Measurements from ENCODE around the gene KCNS3.
A peak's percentile ranks its signal among the peaks of the same experiment; 100 is the strongest.

KCNS3 gene

DNA sequence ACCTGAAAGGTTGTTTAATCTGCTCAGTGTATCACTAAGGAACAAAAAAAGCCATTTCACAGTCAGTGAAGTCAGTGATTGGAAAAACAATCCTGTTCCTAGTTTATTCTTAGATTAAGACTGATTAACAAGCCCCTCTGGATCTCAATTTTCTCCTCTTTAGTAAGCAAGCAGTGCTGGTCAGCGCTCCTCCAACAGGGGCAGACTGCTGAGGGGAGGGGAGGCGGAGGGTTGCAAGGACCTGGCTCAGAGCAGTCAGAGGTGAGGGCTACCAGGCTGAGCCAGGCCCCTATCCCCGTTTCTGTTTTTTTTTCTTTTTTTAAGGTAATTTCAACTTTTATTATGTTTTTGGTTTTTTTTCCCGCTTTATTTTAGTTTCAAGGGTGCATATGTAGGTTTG, 24.7 kb upstream of the KCNS3 start:
- no peaks in the 10 kb centered on the region for H3K36me3 ChIP-seq (ENCODE audit: control insufficient read depth, insufficient read depth, low read length)

DNA sequence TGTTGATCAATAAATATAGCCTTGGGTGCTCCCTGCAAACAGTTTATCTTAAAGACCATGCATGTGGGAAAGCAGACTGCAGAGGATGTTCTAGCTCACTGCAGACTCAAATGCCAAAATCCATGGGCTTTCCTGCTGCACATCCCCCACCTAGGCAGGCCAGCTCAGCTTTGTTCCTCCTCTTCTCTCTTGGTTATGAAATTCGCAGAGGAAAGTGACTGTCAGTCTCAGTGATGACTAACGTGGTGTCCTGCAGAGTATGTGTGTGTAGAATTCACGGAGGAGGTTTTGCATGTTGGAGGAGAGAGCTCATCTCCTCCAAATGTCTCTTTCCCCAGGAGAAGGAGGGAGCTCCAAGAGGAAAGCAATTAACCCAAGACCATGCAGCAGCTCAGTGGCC, 21.4 kb upstream of the KCNS3 start:
- H3K4me1 ChIP-seq (ENCODE audit: control insufficient read depth, insufficient read depth, low read length) = no peaks in the 10 kb centered on the region
- H3K4me3 ChIP-seq (ENCODE audit: low read length) = no peak overlapping the region
- no peak overlapping the region for H3K9ac ChIP-seq (ENCODE audit: low read length)
- no peaks in the 10 kb centered on the region for H3K36me3 ChIP-seq (ENCODE audit: control insufficient read depth, insufficient read depth, low read length)
- no peaks in the 10 kb centered on the region for H3K9me3 ChIP-seq (ENCODE audit: control insufficient read depth, low read length)
- no peaks in the 10 kb centered on the region for H3K27me3 ChIP-seq (ENCODE audit: control insufficient read depth, insufficient read depth, low read length)

More for the DNA sequence above, 24.7 kb upstream of the KCNS3 start:
- H3K9ac ChIP-seq (ENCODE audit: low read length) = no peak overlapping the region
- H3K9me3 ChIP-seq (ENCODE audit: control insufficient read depth, low read length) = no peaks in the 10 kb centered on the region
- H3K27me3 ChIP-seq (ENCODE audit: control insufficient read depth, insufficient read depth, low read length) = no peaks in the 10 kb centered on the region
- H3K4me1 ChIP-seq (ENCODE audit: control insufficient read depth, insufficient read depth, low read length) = no peaks in the 10 kb centered on the region
- H3K4me3 ChIP-seq (ENCODE audit: low read length) = no peak overlapping the region

DNA sequence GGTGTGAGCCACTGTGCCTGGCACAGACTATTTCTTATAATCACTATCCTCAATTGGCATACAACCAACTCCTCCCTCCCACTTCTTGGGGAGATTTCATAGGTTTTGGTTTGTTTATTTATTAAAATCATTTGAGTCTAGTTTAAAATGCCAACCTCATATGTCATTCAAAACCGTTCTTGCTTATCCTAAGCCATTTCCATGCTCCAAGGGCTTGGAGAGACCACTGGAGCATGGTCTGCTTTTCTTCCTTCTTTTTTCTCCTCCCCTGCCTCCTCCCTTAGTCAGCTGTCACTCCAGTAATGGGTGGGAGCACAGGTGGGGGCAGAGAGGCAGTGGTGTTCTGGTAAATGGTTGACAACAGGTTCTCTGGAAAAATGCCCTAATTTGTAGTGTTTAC, 20.4 kb upstream of the KCNS3 start:
- Histone ChIP-seq H3K9me3 (ENCODE audit: control insufficient read depth, low read length) (no peaks in the 10 kb centered on the region), H3K27me3 (ENCODE audit: control insufficient read depth, insufficient read depth, low read length) (no peaks in the 10 kb centered on the region), H3K9ac (ENCODE audit: low read length) (no peak overlapping the region), H3K36me3 (ENCODE audit: control insufficient read depth, insufficient read depth, low read length) (no peaks in the 10 kb centered on the region), H3K4me1 (ENCODE audit: control insufficient read depth, insufficient read depth, low read length) (no peaks in the 10 kb centered on the region), H3K4me3 (ENCODE audit: low read length) (no peak overlapping the region)

DNA sequence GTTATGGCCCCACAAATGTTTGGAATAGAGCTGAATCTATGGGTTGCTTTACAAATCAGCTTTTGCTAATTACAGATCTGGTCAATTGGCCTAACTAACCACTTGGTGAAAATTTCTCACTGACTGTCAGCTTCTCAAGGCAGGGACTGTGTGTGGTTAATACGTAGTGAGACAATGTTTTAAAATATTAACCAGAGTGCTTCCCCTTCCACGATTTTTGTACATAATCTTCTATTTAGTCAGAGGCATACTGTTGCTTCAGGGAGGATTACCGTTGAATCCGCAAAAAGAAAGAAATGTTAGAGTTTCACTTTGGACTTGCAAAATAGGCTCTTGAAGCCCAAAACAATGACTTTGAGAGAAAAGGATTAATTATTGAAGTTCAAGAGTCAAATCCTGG, 14.9 kb upstream of the KCNS3 start:
- H3K9ac ChIP-seq (ENCODE audit: low read length) = no peak overlapping the region
- H3K9me3 ChIP-seq (ENCODE audit: control insufficient read depth, low read length) = no peaks in the 10 kb centered on the region
- H3K4me1 ChIP-seq (ENCODE audit: control insufficient read depth, insufficient read depth, low read length) = no peaks in the 10 kb centered on the region
- H3K4me3 ChIP-seq (ENCODE audit: low read length) = no peak overlapping the region
- no peaks in the 10 kb centered on the region for H3K36me3 ChIP-seq (ENCODE audit: control insufficient read depth, insufficient read depth, low read length)
- H3K27me3 ChIP-seq (ENCODE audit: control insufficient read depth, insufficient read depth, low read length) = no peaks in the 10 kb centered on the region

DNA sequence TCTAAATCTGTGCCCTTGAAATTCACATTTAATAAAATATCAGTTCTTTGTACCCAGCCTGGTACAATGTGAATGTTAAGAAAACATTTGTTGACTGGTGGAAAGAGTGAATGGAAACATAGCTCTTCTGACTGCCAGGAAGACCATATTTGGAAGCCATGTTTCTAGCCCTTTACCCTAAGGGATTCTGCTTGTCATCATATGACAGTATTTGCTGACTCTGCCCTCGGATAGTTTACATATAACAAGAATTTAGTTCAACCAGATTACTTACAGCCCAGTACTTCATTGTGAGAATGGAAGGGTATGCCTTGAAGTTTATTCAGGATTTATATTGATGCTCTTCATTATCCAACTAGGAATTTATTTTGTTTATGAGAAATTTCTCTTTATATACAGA, 13.8 kb upstream of the KCNS3 start:
- Histone ChIP-seq H3K4me3 (ENCODE audit: low read length) (no peak overlapping the region), H3K9me3 (ENCODE audit: control insufficient read depth, low read length) (no peaks in the 10 kb centered on the region), H3K27me3 (ENCODE audit: control insufficient read depth, insufficient read depth, low read length) (no peaks in the 10 kb centered on the region), H3K9ac (ENCODE audit: low read length) (no peak overlapping the region), H3K4me1 (ENCODE audit: control insufficient read depth, insufficient read depth, low read length) (no peaks in the 10 kb centered on the region), H3K36me3 (ENCODE audit: control insufficient read depth, insufficient read depth, low read length) (no peaks in the 10 kb centered on the region)

DNA sequence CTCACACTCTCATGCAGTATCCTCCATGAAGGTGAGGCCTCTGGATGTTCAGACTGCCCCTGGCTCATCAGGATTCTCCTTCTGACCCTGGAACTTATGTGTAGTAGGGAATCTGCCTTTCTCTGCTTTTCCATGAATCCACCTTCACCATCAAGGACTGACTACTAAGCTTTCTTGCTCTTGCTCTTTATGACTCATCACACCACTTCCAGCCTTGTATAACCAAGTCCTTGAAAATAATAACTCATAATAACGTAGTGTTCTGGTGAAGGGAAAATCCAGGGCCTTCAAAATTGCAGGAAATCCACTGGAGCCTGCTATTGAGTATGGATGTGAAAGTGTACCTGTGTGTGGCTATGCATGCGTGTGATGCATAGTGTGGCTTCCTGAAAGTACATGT, 11.3 kb upstream of the KCNS3 start:
- Histone ChIP-seq H3K9ac (ENCODE audit: low read length) (no peak overlapping the region), H3K9me3 (ENCODE audit: control insufficient read depth, low read length) (no peaks in the 10 kb centered on the region), H3K4me1 (ENCODE audit: control insufficient read depth, insufficient read depth, low read length) (no peaks in the 10 kb centered on the region), H3K27me3 (ENCODE audit: control insufficient read depth, insufficient read depth, low read length) (no peaks in the 10 kb centered on the region), H3K4me3 (ENCODE audit: low read length) (no peak overlapping the region), H3K36me3 (ENCODE audit: control insufficient read depth, insufficient read depth, low read length) (no peaks in the 10 kb centered on the region)

DNA sequence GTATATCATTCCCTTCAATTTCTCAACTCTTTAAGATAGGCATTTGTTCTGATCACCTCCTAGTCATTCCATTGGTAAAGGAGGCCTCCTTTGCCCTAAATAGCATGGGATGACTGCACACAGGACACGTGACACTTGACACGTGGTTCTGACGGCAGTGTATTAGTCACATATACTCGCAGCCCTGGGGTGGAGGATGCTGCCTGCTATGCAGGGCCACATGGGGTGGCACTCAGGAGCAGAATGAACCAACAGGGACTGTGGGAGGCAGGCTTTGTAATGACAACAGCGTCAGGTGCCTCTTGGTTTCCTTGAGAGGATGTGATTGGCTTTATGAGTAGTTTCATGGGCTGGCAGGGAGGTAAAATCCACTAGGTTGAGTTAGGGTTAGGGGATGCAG, 9.3 kb upstream of the KCNS3 start:
- Histone ChIP-seq H3K36me3 (ENCODE audit: control insufficient read depth, insufficient read depth, low read length) (no peaks in the 10 kb centered on the region), H3K4me1 (ENCODE audit: control insufficient read depth, insufficient read depth, low read length) (no peaks in the 10 kb centered on the region), H3K9ac (ENCODE audit: low read length) (no peak overlapping the region), H3K9me3 (ENCODE audit: control insufficient read depth, low read length) (no peaks in the 10 kb centered on the region), H3K4me3 (ENCODE audit: low read length) (no peak overlapping the region), H3K27me3 (ENCODE audit: control insufficient read depth, insufficient read depth, low read length) (no peaks in the 10 kb centered on the region)

DNA sequence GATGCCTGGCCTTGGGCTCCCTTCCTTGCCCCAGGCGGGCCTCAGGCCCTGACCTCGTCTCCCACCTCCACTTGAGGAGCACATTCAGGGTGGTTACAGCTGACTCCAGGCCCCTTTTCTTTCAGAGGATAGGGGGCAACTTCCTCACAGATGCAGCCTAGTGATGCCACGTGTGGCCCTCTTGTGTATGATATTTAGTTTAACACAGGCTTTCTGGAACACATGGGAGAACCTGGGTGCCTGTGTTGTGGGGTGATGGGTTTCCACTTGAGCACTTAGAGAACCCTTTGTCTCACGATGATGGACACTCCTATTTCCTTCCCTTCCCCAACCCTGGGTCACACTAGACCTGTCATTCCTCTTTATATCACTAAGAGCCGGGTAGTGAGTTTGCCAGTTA, 6.8 kb upstream of the KCNS3 start:
- Histone ChIP-seq H3K4me1 (ENCODE audit: control insufficient read depth, insufficient read depth, low read length) (no peaks in the 10 kb centered on the region), H3K4me3 (ENCODE audit: low read length) (no peak overlapping the region), H3K27me3 (ENCODE audit: control insufficient read depth, insufficient read depth, low read length) (peaks cover 6% of the 10 kb centered on the region), H3K9me3 (ENCODE audit: control insufficient read depth, low read length) (no peaks in the 10 kb centered on the region), H3K36me3 (ENCODE audit: control insufficient read depth, insufficient read depth, low read length) (no peaks in the 10 kb centered on the region), H3K9ac (ENCODE audit: low read length) (no peak overlapping the region)

DNA sequence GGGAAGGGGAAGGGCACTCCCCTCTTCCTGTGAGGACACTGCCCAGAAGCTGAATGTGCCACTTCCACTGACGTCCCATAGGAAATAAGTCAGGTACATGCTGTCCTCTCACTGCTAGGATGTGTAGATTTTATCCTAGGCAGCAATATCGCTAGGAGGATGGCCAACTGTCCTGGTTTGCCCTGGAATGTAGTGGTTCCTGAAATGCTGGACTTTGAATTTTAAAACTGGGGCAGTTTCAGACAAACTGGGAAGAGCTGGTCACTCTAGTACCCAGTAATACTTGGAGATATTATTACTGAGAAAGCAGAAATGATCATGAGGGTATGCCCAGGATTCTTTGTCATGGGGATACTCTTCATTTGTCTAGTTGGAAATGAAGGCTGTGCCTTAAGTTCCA, 5.4 kb upstream of the KCNS3 start:
- H3K9ac ChIP-seq (ENCODE audit: low read length) = no peak overlapping the region
- peaks cover 18% of the 10 kb centered on the region for H3K27me3 ChIP-seq (ENCODE audit: control insufficient read depth, insufficient read depth, low read length)
- H3K9me3 ChIP-seq (ENCODE audit: control insufficient read depth, low read length) = no peaks in the 10 kb centered on the region
- H3K4me1 ChIP-seq (ENCODE audit: control insufficient read depth, insufficient read depth, low read length) = no peaks in the 10 kb centered on the region
- no peaks in the 10 kb centered on the region for H3K36me3 ChIP-seq (ENCODE audit: control insufficient read depth, insufficient read depth, low read length)
- no peak overlapping the region for H3K4me3 ChIP-seq (ENCODE audit: low read length)

DNA sequence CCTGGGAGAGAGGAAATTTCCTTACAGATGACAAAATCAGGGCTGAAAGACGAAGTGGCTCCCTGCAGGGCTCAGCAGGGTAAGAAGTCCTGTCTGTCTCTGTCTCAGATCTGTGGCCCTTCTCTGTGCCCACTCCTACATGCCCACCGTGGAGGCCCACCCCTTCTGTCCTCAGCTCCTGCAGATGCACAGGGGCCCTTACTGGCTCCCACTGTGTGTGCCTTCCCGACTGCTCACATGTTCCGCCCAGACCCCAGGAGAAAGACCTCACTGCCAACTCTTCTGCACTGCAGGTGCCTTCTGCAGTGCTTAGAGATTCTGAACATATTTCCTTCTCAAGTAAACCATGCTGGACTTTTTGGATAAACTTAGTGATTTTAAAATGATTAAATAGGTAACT, 1.9 kb upstream of the KCNS3 start:
- H3K4me3 ChIP-seq (ENCODE audit: low read length) = no peak overlapping the region
- no peaks in the 10 kb centered on the region for H3K9me3 ChIP-seq (ENCODE audit: control insufficient read depth, low read length)
- H3K4me1 ChIP-seq (ENCODE audit: control insufficient read depth, insufficient read depth, low read length) = peaks cover 8% of the 10 kb centered on the region
- peaks cover 38% of the 10 kb centered on the region for H3K27me3 ChIP-seq (ENCODE audit: control insufficient read depth, insufficient read depth, low read length)
- no peak overlapping the region for H3K9ac ChIP-seq (ENCODE audit: low read length)
- no peaks in the 10 kb centered on the region for H3K36me3 ChIP-seq (ENCODE audit: control insufficient read depth, insufficient read depth, low read length)

DNA sequence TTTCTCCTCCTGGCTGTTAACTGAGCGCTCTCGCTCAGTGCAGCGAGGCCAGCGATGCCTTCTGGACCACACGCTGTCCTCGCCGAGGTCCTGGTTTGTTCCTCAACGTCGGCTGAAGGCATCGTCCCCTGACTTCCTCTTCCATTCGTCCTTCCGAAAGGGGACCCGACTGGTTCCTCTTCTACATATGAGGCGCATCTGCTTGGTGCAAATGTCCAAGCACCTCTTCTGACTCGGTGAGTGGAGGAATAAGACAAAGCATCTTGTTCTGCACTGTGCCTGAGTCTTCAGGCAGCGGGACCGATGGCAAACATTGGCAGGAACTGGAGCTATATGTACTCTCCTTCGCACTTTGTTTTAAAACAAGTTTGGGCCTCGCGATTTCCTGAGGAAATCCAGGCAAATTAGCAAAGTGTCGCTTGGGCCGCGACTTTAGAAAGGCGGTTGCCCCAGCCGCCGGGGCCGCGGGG, 621 bp upstream of the KCNS3 start:
- peaks cover 8% of the 10 kb centered on the region for H3K4me1 ChIP-seq (ENCODE audit: control insufficient read depth, insufficient read depth, low read length)
- H3K36me3 ChIP-seq (ENCODE audit: control insufficient read depth, insufficient read depth, low read length) = no peaks in the 10 kb centered on the region
- peak overlapping the region; percentile 13 for H3K9ac ChIP-seq (ENCODE audit: low read length)
- no peak overlapping the region for H3K4me3 ChIP-seq (ENCODE audit: low read length)
- peaks cover 38% of the 10 kb centered on the region for H3K27me3 ChIP-seq (ENCODE audit: control insufficient read depth, insufficient read depth, low read length)
- H3K9me3 ChIP-seq (ENCODE audit: control insufficient read depth, low read length) = no peaks in the 10 kb centered on the region

DNA sequence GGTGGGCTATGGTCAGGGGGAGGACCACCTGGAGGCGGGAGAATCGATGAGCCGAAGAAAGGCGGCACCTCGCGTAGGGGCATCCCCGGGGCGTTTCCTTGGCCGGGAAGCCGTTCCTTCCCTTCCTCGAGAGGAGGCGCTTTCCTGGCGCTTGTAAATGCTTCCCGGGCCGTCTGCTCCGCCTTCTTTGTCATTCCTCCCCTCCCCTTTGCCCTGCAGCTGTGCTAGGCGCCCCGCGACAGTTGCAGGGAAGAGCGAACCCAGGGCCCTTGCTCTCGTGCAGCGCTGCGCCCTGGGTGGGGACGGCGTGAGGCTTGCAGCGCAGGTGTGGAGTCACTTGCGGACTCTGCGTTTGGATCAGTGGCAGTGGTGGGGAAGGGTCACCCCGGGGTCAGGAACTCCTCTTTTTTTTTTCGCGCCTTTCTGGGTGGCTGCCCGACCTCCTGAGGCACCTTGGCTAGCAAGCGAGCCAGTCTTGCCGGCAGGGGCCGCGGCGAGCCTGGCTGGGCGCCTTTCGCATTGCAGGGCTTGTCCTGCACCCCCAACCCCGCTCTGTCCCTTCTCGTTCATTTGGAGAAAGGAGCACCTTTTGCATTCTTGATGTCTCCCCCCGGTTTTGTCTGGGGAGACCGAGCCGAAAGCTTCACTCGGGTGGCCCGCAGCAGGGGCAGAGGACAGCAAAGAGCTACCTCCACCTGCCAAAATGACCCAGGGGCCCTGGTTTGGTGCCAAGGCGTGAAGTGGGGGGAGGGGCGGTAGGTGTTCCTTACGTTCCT, 858 bp downstream of the KCNS3 start:
- no peaks in the 10 kb centered on the region for H3K9me3 ChIP-seq (ENCODE audit: control insufficient read depth, low read length)
- H3K27me3 ChIP-seq (ENCODE audit: control insufficient read depth, insufficient read depth, low read length) = peaks cover 38% of the 10 kb centered on the region
- peak overlapping the region; percentile 46 for H3K4me3 ChIP-seq (ENCODE audit: low read length)
- H3K9ac ChIP-seq (ENCODE audit: low read length) = peak overlapping the region; percentile 10
- no peaks in the 10 kb centered on the region for H3K36me3 ChIP-seq (ENCODE audit: control insufficient read depth, insufficient read depth, low read length)
- H3K4me1 ChIP-seq (ENCODE audit: control insufficient read depth, insufficient read depth, low read length) = peaks cover 8% of the 10 kb centered on the region

DNA sequence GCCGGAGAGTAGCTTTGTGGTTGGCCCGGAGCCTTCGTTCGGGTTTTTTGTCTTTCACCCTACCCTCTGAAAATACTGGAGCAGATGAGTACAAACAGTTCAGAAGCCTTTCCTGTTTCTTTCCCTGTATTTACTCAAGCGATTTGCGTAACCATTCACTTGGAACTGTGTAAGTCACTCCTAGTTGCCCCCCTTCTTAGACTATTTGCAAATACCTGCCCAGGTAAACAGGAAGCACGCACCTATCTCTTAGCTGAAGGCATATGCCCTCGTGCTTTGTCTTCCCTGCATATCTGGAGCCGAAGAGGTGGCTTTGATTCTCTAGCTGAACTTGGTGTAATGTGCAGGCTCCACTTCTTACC, 1.4 kb downstream of the KCNS3 start:
- Histone ChIP-seq H3K9ac (ENCODE audit: low read length) (no peak overlapping the region), H3K4me1 (ENCODE audit: control insufficient read depth, insufficient read depth, low read length) (peaks cover 8% of the 10 kb centered on the region), H3K4me3 (ENCODE audit: low read length) (no peak overlapping the region), H3K9me3 (ENCODE audit: control insufficient read depth, low read length) (no peaks in the 10 kb centered on the region), H3K36me3 (ENCODE audit: control insufficient read depth, insufficient read depth, low read length) (no peaks in the 10 kb centered on the region), H3K27me3 (ENCODE audit: control insufficient read depth, insufficient read depth, low read length) (peaks cover 38% of the 10 kb centered on the region)

Data from mucosa of stomach (tissue), 1 donor.